VCaP (cell line): Measurements from ENCODE around the gene NEDD4.

Source experiments
- H3K27ac ChIP-seq: fragments of 450-650 bp; 2 replicates; pipeline ENCODE4 v1.5.1; 2017
- TF ChIP-seq, protein P1 (sequence below): fragments of 450-650 bp; conservative IDR thresholded peaks from 2 replicates; pipeline ENCODE4 v1.5.1; 2017; ENCODE audit warnings: mild to moderate bottlenecking, moderate library complexity

The NEDD4 gene

GRCh38 chr15:55915221-55915620 is 78.2 kb downstream of the NEDD4 start:
- TF ChIP-seq, protein P1, sequence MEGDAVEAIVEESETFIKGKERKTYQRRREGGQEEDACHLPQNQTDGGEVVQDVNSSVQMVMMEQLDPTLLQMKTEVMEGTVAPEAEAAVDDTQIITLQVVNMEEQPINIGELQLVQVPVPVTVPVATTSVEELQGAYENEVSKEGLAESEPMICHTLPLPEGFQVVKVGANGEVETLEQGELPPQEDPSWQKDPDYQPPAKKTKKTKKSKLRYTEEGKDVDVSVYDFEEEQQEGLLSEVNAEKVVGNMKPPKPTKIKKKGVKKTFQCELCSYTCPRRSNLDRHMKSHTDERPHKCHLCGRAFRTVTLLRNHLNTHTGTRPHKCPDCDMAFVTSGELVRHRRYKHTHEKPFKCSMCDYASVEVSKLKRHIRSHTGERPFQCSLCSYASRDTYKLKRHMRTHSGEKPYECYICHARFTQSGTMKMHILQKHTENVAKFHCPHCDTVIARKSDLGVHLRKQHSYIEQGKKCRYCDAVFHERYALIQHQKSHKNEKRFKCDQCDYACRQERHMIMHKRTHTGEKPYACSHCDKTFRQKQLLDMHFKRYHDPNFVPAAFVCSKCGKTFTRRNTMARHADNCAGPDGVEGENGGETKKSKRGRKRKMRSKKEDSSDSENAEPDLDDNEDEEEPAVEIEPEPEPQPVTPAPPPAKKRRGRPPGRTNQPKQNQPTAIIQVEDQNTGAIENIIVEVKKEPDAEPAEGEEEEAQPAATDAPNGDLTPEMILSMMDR: no peak
- no peak overlapping the region for H3K27ac ChIP-seq

DNA sequence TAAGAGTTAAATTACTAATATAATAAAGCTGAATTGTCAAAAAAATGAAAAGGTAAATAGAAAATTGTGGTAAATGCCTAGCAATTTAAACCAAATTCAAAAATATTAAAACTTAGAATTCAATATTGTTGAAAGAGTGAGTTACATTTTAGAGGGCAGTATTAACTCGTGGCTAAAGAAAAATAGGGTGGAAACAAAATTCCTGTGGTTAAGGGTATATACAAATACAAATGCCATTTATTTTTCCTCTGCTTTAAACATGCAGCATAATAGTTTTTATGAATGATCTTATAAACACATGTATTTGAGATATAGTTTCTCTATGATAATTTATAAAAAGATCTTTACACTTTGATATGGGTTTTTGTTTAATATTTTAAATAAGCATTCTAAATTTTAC is 79.0 kb downstream of the NEDD4 start:
- H3K27ac ChIP-seq: no peak overlapping the region

GRCh38 chr15:55912982-55913381 is 80.4 kb downstream of the NEDD4 start:
- no peak overlapping the region for H3K27ac ChIP-seq
- TF ChIP-seq, protein P1: no peak

More for the DNA sequence above, 79.0 kb downstream of the NEDD4 start:
- TF ChIP-seq, protein P1: no peak

- H3K27ac ChIP-seq: no peak overlapping the region
- TF ChIP-seq, protein P1: no peak
Measured at GRCh38 chr15:55909036-55909811, 84.2 kb downstream of the NEDD4 start.

DNA sequence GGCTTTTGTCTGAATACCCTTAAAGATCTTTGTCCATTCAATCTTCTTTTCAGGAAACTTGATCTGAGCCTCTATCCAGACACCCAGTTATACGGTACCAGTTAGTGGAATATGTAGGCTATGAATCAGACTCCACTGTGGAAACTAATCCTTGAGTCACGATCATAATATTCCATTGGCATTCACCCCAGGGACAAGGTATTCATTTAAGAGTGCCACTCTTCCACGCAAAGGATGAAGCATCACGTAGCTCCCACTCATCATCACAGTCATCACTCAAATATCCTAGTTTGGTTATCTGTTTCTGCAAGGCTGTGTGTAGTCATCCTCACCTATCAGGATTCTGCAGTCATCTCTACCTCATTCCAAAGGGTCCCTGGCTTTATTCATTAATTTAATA is 85.6 kb downstream of the NEDD4 start:
- TF ChIP-seq, protein P1: no peak
- no peak overlapping the region for H3K27ac ChIP-seq

DNA sequence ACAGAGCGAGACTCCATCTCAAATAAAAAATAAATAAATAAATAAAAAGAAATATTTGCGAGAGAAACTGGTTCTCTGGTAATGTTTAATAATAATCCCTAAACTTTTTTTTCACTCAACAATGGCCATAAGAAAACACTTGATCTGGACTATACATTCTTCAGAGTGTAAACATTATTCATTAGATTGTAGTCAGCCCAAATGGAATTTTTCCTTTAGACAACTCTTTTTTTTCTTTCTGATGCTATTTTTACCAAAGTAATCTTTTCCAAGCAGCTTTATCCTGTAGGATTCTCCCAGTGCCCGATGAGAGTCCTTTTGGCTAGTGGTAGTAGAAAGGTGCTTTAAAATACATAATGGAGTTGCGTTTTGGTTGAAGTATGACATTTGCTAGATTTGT is 90.4 kb downstream of the NEDD4 start:
- TF ChIP-seq, protein P1: no peak
- no peak overlapping the region for H3K27ac ChIP-seq

- TF ChIP-seq, protein P1: no peak
- no peak overlapping the region for H3K27ac ChIP-seq
Measured at GRCh38 chr15:55900019-55900418, 93.4 kb downstream of the NEDD4 start.
